PC-9 (cell line): Measurements from ENCODE around the gene ZFHX2.

Experiments
- CTCF ChIP-seq: fragments of 200-600 bp; sonication (generic); conservative IDR thresholded peaks from 2 replicates; pipeline ENCODE4 v1.6.1; 2017; ENCODE audit warnings: mixed run types, antibody characterized with exemption, mild to moderate bottlenecking, moderate library complexity
- EZH2 ChIP-seq: fragments of 200-600 bp; sonication (generic); IDR thresholded peaks from 2 replicates; pipeline ENCODE4 v1.8.0; 2017; ENCODE audit warnings: antibody characterized with exemption, low read depth

- TF ChIP-seq CTCF (no peak), EZH2 (no peak)
Measured at GRCh38 chr14:23579311-23579630, 27.7 kb upstream of the ZFHX2 start.
